Testis (tissue), 2 donors: ENCODE results near the gene KIAA1586.

Experiments used
- CTCF ChIP-seq, 3 experiments: fragments of 450-650 bp in 2 of 3; fragments of 200-600 bp in 1 of 3; sonication (generic) in 1 of 3; IDR thresholded peaks; one replicate each; pipeline ENCODE4 v1.5.1; 2016 to 2019; ENCODE audit warnings: antibody characterized with exemption in 3 of 3, mild to moderate bottlenecking in 2 of 3, moderate library complexity in 1 of 3
- POLR2A ChIP-seq: fragments of 450-650 bp; IDR thresholded peaks from one replicate; pipeline ENCODE4 v1.6.1; 2017; ENCODE audit warnings: antibody characterized with exemption, mild to moderate bottlenecking, moderate library complexity

- TF ChIP-seq CTCF (IDR thresholded peaks at IDR 0.05) (no peak), POLR2A (no peak)
Observed at GRCh38 chr6:57040011-57040410, 6.5 kb upstream of the KIAA1586 start.
